GM21717 (cell line): Measurements from ENCODE around the gene VSTM2B.

Experiments used
- ATAC-seq: cut with Tn5 transposase; IDR thresholded peaks from one replicate; pipeline ENCODE4 v1.9.1; 2021; ENCODE audit warnings: mild to moderate bottlenecking, moderate library complexity; ENCODE audit not compliant: unreplicated experiment

The VSTM2B gene

DNA sequence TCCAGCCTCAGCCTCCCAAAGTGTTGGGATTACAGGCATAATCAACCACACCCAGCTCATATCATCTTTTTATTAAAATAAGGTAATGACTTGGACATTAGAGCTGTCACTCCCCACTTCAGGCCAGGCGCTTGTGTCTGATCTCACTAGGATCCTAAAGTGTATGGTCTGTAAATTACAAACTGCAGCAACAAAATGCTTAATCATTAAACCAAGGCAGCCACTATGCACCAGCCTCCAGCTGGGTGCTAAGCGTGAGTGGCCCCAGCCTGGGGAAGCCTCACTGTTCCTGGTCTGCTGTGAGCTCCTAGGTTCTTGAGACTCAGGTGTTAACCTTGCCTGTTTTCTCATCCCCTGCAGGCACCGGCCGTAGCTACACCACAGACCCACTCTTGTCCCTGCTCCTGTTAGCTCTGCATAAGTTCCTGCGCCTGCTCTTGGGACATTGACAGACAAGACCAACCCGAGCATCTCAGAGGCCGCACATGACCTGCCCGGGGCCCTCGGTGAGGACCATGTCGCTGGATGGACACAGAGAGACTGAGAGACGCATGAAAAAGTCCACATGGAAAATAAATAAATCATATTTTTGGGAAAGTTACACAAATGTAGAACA lies 37.8 kb downstream of the VSTM2B start:
- ATAC-seq = no peak

DNA sequence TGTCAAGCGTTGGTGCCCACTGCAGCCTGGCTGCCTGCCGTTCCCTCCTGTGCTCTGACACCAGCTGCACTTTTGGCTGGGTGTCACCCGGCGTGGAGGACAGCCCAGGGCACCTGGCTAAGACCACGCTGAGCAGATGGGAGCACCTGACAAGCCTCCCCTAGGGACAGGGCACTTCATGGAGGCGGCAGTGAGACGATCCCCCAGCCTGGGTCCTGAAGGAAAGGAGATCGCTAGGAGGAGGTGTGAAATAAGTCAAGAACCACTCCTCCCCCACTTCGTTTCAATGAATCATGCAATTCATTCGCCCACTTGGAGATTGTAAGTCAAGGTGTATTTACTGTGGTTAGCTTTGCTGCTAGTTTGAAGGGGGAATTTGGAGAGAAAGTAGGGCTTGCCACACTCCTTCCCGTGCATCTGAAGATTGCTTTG lies 38.8 kb downstream of the VSTM2B start:
- no peak for ATAC-seq

DNA sequence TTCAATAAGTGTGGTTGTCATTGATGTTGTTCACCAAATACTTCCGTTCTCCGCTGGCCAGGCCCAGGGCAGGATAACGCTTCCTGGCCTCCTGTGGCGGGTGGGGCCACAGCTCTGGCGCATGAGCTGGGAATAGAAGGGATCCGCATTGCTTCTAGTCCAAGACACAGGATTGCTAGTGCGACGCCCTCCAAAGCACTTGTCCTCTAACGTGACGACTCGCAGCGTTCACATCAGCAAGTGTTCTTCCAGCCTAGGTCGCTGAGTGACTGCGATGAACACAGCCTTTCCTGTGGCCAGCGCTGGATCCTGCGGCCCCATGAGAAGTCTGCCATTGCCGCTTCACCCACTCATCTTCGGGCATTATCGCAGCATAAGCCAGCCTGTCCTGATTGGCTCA lies 39.4 kb downstream of the VSTM2B start:
- ATAC-seq = no peak

DNA sequence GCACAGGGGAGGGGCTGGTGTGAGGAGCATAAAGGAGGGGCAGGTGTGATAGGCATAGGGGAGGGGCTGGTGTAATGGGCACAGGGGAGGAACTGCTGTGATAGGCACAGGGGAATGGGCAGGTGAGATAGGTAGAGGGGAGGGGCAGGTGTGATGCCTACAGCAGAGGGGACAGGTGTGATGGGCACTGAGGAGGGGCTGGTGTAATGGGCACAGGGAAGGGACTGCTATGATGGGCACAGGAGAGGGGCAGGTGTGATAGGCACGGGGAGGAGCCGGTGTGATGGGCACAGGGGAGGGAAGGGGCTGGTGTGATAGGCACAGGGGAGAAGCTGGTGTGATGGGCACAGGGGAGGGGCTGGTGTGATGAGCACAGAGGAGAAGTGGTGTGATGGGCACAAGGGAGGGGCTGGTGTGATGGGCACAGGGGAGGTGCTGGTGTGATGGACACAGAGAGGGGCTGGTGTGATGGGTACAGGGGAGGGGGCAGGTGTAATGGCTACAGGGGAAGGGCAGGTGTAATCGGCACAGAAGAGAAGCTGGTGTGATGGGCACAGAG lies 40.8 kb downstream of the VSTM2B start:
- ATAC-seq = no peak

DNA sequence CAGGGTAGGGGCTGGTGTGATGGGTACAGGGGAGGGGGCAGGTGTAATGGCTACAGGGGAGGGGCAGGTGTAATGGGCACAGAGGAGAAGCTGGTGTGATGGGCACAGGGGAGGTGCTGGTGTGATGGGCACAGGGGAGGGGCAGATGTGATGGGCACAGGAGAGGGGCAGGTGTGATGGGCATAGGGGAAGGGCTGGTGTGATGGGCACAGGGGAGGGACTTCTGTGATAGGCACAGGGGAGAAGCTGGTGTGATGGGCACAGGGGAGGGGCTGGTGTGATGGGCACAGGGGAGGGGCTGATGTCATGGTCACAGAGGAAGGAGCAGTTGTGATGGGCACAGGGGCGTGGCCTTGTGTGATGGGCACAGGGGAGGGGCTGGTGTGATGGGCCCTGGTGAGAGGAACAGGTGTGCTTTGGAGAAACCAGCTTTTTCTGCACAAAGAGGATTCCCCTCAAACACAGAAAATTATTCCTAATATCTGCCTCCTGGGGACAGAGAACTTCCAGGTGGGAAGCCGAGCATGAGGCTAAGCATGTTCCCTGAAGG lies 41.6 kb downstream of the VSTM2B start:
- no peak for ATAC-seq

DNA sequence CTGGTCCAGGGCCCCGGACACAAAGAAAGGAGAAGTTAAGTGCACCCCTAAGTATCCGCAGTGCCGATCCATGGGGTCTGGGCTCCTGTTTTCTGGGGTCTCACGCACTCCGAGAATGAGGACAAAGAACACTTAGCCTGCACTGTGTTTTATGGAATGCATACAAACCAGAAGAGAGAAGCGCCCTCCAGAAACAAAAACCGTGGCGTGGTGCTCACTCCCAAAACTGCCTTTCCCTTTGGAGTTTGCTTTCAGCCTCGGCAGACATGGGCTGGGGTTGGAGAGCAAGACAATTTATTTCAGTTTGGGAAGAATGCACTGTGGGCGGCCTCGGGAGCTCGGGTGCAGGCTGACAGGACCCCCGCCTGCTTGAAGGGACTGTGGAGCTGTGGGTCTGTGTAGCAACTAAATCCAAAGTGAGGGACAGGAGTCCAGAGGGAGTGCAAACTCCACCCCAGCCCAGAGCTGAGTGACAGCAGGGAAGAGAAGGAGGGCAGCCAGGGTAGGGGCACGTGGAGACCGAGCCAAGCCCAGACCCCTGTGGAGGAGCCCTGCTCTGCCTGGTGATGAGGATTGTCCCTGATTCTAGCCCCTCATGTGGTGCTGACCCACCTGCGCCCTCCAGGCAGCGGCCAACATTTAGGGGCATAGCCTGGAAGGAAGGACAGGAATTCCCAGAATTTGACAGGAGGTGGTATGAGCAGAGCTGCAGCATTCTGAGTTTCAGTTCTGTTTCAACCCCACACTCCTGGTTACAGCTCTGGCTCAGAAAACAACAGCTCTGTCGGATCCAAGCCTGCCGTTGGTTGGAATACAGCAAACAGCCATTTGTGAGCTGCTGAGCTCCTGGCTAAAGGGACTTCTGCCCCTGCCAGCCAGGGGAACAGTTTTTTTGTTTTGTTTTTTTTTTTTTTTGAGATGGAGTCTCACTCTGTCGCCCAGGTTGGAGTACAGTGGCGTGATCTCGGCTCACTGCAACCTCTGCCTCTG lies 42.5 kb downstream of the VSTM2B start:
- no peak for ATAC-seq

DNA sequence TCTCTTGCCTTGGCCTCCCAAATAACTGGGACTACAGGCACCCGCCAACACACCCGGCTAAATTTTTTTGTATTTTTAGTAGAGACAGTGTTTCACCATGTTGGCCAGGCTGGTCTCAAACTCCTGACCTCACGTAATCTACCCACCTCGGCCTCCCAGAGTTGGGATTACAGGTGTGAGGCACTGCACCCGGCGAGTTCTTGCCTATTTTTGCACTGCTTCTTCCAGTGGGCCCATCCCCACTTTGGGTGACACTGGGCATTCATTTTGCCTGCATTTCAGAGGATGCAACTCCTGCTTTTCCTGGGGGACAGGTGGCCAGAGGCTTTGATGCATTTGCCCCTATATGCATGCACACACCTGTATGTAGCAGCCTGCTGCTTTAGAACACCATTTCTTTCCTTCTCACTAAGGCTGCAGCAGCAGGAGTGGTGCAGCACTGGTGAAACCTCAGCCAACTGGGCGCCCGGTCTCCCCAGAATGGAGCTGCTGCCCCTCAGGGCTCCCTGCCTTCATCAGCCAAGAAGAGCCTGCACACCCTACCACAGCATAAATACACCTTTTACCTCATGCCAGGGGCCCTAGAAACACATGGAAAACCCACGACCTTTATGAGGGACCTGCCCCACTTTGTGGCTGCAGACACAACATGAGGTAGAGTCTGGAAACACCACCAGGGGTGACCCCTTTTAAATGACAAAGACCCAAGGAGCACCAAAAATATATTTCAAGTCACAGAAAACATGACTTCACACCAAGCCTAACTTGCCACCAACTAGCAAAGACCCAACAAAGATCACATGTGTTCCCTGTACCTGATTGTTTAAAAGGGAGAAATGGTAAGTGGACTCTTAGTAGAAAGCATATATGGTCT lies 43.5 kb downstream of the VSTM2B start:
- ATAC-seq = no peak

DNA sequence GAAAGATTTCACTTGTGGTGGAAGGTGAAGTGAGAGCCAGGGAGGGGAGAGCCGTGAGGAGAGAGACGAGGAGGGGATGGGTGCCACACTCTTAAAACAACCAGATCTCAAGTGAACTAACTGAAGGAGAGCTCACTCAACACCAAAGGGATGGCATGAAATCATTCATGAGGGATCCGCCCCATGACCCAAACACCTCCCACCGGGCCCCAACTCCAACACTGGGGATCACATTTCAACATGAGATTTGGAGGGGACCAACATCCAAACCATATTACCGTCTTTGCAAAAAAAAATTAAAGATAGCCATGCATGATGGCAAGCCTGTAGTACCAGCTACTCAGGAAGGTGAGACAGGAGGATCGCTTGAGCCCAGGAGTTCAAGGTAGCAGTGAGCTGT lies 45.4 kb downstream of the VSTM2B start:
- no peak for ATAC-seq

DNA sequence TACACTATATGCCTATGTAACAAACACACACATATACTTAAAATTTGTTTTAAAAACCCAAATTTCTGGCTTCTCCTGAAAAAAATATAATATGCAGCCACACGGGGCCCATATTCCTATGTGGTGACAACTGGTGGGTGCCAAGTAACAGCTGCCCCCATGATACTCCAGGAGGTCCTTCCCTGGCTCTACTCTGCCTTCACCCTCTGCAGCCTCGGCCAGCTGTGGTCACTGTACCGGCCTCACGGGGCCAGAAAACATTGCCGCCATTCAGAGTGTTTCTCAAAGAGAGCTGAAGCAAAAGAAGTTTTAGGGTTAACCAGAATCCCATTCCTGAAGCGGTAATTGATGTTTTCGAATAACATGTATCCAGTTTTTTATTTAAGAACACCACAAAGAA lies 47.7 kb downstream of the VSTM2B start:
- ATAC-seq = no peak

DNA sequence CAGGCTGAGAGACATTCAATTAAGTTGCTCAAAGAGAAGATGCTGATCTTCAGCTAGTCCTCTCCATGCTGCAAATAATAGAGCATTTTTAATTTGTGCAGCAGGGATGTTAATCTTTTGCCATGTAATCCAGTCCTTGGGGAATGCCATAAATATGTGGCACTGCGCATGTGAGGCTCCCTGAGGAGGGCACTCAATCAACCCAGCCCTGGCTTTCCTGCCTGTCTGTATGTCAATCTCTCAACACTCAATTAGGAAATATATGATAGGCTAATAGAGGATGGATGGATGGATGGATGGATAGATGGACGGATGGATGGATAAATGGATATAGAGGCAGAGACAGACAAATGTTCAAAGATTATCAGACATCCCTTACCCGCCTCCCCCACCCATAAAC lies 48.7 kb downstream of the VSTM2B start:
- no peak for ATAC-seq

DNA sequence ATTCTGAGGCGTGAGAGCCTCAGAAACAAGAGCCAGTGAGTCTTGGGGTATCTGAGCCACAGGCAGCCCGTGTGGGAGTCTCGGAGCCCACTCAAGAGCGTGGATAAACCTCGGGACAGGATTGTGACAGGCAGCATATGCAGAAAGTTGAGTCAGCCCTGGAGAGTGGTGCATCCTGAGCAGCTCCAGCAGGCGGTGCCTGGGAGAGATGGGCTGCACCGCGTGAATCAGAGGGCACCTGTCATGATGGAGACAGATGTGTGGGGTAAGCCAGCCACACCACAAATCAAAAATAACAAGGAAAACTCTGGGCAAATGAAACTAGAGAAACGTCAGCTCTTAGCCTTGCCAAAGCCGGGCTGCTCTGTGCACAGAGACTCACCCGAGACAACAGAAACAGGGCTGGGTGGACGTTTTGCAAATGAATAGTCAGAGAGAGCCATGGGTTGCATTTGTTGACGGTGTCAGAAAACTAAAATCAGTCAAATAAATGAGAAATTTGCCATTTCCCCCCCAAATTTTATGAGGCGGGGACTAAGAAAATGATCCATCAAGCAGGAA lies 50.3 kb downstream of the VSTM2B start:
- ATAC-seq = no peak

DNA sequence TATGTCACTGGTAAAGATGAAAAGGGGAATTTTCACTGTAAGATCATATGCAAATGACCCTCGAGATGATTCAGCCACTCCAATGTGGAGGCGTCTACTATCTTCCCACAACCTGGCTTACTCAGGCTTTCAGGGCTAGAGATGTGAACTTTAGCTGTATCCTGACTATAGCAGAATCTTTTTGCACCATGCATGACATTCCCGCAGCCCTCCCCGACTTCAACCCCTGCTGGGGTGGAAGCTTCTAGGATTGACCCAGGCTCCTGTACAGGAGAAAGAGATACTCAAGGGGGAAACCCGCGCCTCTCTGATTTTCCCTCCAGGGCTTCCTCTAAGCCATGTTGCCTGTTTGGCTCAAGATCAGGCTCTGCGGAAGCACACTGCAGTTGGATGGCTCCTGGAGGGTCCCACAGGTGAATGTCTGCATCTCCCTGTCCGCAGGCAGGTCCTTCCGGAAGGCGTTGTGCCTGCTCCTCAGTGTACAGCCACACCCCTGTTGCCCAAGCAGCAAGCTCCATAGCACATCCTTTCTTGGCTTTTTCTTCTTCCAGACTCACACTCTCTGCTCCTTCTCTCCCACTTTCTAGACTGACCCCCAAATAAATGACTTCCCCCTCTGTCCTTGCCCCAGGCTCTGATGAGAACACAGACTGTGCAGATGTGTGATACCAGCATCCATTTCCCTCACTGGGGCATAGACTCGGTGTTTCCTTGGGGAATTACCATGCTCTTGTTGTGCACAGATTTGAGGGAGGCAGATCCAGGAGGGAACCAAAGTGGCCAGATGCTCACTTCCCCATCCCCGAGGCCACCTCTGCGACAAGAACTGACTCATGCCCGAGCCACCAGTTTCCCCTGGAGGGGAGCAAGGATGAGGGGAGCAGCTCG lies 51.2 kb downstream of the VSTM2B start:
- ATAC-seq = peak; percentile 69

DNA sequence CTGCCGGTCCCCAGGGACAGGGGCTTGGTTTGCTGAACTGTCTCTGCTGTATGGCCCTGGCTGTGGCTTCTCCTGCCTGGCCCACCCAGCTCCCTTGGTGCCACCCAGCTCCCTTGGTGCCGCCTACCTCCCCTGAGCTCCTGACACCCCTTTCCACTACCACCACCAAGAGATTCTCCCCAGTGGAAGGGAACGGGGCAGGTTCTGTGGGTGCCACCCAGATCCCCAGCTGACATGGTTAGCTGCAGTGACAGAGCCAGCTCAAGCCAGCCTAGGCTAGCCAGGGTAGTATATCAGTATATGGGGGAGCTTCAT lies 51.8 kb downstream of the VSTM2B start:
- ATAC-seq = no peak

DNA sequence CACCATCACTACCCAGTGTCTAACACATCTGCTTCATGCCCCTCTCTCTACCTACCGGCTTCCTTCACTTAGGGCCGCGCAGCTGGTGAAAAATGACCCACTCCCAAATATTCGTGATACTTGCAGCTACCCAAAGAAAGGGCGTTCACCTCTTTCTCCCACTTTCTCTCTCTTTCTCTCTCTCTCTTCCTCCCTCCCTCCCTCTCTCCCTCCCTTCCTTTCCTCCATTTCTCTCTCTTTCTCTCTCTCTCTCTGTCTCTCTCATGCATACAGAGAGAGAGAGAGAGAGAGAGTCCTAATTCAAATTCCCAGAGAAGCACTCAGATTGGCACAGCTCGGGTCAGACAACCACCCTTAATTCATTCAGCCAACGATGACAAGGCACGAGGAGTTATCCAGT lies 52.6 kb downstream of the VSTM2B start:
- ATAC-seq = no peak

DNA sequence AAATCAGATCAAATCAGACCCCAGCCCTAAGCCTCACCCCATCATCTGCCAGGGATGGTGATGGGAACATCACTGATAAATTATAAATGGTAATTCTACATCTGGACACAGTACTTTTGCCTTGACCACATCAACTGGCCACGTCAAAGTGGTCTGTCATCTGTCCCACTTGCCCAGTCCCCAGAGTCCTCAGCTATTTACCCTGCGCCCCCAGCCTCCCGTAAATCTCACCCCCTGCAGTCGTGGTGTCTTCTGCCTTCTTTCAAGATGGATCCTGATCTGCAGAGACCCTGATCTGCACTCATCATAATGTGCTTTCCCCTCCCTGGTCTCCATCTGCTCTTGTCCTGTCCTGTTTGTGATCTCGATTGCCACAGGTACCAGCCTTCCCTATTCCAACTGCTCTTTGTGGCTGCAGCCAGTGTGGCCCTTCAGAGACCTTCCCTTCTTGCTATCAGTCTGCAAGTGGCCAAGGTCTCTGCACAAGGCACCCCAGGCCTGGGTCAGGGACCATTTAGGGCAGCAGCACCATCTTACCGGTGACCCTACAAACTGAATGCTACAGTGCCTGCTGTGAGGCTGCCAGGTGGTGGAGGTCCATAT lies 53.6 kb downstream of the VSTM2B start:
- ATAC-seq = no peak

DNA sequence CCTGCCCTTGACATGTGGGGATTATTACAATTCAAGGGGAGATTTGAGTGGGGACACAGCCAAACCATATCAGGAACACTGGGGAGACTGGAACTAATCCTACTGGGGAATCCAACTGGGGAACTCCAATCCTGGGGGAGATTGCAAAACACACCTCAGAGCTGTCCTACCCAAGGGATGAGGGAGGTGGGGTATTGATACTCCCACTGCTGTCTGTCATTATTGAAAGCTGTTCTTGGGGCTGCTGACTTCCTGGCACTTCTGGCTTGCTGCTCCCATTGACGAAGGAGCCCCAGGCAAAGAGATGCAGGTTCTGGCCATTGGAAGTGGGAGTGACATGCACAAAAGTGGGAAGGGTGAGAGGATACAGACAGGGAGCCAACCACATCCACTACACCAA lies 55.6 kb downstream of the VSTM2B start:
- ATAC-seq = no peak

DNA sequence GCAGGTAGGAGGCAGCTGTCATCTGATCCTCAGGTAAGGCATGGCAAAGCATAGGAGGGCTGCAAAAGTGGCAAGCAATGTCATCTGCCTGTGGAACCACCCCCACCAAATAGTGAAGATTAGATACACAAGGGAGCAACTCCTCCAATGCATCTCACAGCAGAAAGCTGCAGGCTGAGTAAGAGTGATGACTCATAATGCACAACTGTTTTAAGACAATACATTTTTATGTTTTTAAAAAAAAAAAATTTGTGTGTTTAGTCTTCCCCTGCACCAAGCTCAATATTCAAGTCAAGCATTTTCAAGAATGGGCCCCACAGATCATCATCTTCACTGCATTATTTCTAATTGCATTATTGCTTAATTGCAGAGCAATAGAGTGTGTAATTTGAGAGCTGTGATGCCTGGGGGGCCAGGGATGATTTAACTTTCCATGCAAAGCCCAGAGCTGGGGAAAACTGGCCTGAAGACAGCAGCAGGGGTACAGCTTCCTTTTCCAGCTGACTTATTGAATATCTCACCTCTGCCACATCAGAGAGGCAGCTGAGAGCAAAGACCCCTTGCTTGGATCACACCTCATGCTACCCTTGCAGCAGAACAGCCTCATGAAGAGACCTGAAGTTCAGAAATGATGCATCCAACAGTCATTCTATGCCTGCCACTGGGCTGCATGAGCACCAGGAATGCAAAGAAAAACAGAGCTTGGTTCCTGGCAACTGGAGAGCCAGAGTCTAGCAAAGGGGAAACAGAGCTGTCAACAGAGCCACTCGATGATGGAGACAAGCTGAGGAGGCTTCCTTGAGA lies 57.6 kb downstream of the VSTM2B start:
- ATAC-seq = no peak

DNA sequence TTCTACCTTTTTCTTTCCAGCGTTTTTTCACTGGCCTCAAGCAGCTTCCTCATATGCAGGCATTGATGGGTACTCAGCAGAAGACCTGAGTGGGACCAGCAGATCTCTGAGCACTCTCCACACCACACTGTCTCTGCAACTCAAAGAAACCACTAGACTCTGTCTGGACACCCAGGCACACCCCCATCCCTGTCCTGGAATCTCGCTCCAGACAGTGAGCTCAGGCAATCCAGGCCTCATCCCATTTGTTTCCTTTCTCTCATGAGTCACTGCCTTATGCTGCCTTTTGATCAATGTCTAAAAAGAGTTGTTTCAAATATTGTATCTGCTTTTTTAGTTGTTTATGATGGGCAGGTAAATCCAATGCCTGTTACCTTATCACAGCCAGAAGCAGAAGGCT lies 60.6 kb downstream of the VSTM2B start:
- no peak for ATAC-seq
